GM21447 (cell line): Measurements from ENCODE around the gene RAD51B.

Experiments used
- ATAC-seq: cut with Tn5 transposase; IDR thresholded peaks from one replicate; pipeline ENCODE4 v1.9.1; 2021; ENCODE audit not compliant: unreplicated experiment

The RAD51B gene

DNA sequence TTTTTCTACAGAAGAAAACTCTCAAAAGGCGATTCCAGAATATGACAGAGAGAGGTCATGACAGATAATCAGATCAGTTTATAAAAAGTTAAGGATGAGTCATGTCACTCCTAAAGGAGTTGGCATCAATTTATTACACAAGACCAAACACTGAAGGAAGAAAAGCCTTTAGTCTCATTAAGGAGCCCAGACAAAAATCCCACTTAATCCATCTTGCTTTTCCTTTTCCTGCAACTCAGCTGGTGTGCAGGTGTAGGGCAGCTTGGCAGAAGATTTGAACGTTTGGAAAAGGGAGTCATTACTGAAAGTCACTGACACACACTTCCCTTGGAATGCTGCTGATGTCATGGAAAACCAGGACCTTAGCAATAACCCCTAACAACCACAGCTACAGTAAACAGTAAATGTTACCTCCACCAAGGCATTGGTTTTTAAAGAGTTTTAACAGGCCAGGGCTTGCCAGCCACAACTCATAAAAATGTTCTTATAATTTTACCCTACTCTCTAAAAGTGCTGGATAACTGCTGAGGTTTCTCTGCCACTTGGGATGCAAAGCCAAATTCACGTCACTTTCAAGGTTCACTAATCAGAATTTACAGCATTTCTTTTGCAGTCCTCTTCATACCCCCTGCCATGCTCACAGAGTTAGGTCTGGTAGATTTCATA, 320.6 kb downstream of the RAD51B start:
- ATAC-seq = no peak

DNA sequence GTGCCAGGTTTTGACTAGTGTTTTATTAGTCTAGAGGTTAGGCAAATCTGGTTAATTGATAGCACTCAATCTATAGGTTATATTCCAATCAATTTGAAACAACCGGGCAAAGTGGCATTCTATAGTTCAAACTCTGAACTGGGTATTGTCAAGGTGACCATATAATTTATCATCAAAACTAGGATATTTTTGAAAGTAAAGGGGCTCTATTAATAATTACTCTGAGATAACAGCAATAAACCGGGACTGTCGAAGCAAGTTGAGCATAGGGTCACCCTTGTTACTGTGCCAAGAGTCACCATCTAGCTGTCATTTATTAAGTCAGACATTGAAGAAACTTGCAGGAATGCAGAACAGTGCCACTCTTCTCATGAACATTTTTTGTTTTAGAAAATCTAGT, 321.2 kb downstream of the RAD51B start:
- ATAC-seq = no peak

DNA sequence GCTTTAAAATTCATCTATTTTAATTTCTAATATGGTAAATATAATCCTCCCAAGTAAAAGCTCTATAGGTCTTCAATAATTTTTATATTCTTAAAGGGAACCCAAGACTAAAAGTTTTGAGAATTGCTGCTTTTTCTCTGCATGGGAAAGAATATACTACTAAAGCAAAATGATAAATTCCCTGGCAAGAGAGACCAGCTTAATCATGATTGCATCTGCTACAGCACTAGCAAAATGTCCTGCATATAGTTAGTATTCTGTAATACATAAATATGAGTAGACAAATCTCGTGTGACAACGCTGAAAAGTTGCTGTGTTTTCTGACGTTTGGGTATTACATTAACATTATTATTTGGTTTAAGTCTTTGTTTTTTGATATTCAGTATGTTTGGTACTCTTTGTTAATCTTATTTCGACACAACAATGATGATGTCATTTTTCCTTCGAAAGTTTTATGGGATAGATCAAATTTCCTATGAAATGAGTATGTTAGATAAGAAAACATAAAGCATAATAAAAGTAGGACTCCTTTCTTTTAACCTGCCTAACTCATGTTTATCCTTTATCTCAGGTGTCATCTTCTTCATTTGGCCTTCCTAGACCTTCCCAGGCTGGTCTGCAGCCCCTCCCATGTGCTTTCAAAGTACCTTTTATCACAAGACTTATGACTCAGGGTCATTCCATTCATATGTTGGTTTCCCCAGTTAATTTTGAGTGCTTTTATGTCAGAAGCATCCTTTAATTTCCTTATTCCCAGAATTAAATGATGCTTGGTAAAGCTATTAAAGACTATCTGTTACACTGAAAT, 321.9 kb downstream of the RAD51B start:
- no peak for ATAC-seq

DNA sequence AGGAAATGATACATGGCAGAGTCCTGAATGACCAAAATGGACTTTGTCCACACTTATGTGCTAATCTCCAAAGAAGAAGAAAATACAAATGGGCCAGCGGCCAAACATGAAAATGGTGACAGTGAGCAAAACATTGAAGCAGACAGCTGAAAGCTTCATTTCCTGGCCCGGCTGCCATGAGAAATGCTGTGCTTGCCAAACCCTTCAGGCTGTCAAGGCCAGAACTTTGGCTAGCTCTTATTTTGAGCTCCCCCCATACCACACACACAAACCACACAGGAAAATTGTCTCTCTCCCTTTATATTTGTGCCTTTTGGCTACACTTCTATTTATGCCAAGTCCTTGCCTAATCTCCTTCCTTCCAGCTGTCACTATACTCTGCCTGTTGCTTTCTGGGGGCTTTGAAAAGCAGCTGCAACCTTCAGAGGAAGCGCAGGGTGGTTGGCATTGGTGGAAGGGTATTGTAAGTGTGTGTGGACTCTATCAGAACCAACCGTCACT, 323.8 kb downstream of the RAD51B start:
- ATAC-seq = no peak

DNA sequence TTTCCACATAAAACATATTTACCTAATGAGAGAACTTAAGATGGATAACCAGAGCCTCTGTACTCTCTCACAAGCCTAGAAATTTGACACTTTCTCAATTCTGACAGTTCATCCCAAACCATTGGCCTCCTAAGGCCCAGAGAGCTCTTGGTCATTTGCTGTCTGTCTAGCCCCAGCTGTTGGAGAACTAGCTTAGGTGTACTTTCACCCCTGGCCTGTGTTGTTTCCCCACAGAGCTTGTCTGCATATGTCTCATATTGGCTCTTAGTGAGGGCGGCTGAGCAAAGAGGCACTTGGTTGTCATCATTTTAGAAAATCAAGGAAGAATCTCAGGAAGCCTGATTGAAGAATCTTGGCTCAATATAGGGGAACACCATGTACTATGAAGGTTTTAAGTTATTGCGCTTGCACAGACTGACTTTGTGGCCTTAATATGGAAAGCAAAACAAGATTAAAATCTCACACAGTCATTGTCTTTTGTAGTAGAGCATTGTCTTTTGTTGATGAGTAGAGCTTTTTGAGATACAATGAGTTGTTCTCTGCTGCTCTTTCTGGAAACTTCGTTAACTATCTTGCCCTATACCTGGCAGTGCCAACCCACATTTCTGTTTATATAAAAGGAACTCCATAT, 324.6 kb downstream of the RAD51B start:
- ATAC-seq = no peak

DNA sequence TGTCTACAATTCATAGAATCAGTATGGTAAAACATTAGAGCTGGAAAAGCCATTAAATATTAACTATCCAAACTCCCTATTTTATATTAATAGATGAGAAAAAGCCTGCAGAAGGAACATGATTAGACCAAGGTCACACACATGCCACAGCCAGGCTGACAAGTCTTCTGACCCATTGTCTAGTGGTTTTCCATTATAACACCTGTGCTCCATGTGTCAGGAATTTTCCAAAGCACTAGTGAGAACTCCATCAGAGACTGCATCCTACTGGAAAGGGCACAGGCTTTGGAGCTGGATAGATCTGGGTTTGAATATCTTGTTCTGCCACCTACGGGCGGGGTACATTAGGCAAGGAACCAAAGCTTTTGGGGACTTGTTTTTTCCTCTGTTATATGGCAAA, 325.5 kb downstream of the RAD51B start:
- no peak for ATAC-seq

DNA sequence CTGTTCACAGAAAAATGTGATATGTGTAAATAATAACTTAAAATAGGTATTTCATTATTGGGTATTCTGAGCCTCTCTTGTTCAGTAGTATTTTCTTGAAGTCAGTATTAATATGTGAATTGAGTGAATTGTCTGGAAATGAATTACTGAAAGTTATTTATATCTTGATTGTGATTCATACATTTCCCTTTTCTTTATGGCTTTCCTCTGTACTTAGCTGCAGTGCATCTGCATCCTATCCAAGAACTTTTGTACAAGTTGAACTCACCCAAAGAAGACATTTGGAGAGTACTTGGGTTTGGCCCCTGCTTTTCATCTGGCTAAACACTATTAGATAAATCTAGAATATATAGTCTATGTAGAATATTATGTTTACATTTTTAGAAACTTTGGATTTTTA, 326.0 kb downstream of the RAD51B start:
- no peak for ATAC-seq

DNA sequence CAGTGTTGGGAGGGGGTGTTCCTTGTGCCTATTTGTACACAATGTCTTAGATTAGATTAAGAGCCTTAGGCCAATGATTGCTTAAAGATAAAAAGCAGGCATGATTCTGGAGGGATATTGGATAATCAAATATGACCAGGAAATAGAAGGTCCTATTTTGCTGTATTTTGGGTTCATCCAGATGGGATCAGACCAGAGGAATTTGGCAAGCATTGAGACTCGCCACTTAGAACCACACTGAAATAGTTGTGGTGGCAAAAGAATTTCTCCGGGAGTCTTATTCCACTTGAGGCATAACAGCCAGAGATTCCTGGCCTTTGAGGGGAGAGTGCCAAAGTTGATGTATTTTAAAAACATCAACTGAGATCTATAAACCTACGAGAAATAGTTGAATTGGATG, 327.2 kb downstream of the RAD51B start:
- ATAC-seq = no peak

DNA sequence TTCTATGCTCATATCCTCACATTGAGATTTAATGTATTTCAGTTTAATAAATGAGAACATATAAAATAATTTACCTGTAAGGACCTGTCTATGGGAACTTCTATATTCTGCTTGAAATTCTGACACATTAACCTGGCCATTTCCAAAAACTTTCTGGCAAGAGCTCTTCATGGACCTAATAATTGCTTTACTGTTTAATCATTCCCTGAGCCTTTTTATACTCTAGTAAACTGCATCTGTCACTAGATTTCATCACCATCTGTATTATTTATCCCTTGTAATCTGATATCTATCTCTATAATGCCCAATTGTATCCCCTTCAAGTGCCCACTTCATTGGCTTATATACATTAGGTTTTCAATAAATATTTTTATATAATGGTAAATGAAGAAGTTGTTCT, 327.7 kb downstream of the RAD51B start:
- ATAC-seq = no peak

DNA sequence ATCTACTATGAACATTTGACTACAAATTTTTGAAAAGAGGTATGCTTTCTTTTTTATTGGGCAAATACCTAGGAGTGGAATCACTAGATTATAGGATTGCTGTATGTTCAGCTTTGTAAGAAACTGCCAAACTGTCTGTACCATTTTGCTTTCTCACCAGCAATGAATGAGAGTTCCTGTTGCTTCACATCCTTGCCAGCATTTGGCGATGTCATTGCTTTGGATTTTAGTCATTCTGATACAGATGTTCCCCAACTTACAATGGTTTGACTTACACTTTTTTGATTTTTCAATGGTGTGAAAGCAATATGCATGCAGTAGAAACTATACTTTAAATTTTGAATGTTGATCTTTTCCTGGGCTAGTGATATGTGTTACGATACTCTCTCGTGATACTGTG, 328.7 kb downstream of the RAD51B start:
- ATAC-seq = no peak

DNA sequence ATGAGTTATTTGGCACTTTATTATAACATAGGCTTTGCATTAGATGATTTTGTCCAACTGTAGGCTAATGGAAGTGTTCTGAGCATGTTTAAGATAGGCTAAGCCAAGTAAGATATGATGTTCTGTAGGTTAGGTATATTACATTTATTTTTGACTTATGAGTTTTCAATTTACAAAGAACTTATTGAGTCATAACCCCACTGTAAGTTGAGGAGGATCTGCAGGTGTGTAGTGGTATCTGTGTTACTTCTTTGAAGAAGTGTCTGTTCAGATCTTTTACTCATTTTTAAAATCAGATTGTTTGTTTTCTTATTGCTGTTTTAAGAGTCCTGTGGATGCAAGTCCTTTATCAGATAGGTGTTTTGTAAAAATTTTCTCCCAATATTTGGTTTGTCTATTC, 329.2 kb downstream of the RAD51B start:
- ATAC-seq = no peak

DNA sequence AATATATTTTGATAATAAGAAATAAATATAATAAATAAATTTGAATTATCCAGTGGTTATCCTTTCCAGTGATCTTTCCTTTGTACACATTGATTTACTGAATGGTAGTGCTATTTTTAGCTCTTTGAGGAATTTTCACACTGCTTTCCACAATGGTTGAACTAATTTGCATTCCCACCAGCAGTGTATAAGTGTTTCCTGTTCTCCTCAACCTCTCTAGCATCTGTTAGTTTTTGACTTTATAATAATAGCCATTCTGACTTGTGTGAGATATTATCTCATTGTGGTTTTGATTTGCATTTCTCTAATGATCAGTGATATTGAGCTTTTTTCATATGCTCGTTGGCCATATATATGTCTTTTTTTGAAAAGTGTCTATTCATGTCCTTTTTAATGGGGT, 333.7 kb downstream of the RAD51B start:
- ATAC-seq = no peak

DNA sequence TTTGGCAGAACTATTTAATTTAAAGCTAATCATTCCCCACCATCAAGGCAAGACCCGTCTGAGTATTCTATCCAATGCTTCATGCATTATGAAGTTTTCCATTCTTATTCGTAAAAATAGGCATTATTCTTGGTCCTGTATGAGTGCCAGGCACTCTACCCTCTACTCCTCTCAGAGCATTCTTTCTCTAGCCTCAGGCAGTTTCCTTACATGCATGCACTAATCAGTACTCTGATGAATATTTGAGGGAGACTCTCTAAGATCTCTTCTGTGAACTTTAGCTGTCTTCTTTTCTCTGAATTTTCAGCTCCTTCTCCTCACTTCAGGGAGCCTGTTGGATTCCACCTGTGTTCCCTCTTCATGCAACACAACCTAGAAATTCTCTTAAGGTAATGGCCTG, 334.7 kb downstream of the RAD51B start:
- ATAC-seq = no peak

DNA sequence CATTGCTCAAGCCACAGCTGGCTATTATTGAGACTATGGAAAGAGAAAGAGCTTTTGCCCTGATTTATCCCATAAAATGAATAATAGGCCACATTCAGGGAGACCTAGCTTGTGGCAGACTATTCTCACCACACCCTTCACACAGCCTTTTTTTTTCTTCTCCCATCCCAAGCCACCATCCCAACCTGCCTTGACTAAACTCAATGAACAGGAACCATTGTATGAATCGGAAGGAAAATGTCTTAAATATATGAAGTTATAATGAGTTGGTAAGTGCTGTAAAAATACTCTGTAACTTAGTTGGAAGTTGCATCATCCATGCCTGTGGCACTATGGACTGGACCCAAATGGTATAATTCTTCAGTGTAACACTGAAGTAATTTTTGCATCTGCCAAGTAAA, 338.4 kb downstream of the RAD51B start:
- no peak for ATAC-seq

DNA sequence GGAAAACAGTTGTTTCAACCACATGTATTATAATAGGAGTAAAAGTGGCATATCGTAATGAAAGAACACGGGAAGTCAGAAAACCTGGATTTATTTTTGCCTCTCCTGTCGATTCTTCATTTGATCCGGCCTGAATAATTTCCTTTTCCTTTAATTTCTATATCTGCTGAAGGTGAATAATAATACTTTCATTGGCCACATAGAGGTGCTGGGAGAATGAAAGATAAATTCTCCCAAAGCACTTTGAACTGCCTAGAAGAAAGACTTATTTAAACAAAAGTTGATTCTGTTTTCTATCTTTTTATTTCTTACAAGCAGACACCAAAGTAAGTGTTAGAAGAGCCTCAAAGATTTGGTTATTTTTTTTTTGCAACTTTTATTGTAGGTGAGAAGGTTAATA, 339.1 kb downstream of the RAD51B start:
- ATAC-seq = no peak

DNA sequence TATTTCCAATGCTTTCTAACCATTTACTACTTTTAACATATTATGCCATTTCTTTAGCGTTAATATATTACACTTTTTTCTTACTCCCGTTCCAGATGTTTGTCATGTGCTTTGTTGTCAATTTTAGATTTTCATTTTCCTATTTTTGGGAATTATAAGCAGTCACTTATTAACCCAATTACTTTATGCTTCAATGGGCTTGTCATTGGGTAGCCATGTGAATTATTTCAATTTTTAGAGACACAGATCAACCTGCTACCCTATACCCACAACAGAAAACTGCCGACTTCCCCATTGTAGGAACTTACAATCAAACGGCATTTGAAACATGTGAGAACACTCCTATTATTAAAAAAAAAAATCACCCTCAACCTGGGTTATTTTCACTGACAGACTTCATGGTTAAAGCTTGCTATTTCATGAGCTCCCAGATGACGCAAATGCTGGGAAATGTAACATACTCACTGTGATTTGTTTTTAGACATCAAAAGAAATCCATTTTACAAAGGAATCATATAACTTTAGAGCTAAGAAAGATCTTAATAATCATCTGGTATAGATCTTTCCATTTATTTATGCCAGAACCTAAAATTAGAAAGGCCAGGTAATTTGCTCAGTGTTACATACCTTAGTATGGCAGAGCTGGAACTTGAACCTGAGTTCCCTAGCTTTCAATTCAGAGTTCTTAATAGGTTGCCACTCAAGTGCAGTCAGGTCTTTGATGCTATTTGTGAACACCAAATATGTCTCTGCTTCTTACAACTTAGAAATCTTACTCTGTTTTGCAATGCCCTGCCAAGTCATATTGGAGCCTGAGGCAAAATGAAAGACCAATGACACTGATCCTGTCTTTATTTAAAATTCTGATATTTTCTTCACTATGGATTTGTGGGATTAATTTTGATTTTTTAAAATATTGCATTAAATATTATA, 340.4 kb downstream of the RAD51B start:
- ATAC-seq = no peak

DNA sequence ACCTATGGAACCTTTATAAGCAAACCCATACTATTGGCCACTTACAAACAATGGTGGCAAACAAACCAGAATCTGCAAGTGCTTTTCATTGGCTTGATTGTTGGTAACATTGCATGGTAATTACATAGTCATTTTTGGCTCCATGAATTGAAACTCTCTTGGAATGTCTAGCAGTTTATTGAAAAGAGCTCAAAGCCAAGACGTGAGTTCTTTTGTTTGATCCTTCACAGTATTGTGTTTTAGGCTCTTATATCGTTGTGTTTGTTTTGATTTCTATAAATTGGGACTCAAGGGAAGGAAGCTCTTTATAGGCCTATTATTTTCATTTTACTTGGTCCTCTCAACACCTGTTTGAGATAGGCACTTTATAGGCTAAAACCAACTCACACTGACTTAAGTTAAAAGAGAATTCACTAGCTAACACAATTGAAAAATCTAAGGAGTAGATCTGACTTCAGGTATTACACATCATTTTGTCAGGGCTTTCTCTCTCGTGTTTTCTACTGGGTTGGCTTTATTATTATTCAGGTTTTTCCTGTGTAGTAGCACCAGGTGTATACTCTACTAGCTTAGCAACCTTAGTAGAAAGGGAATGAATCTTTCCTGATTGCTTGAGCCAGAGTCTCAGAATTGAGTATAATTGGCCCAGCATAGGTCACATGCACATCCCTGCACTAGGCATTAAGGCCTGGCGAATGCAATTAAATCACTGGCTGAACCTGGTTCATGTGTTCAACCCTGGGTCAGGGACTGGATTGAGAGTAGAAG, 341.4 kb downstream of the RAD51B start:
- ATAC-seq = no peak

DNA sequence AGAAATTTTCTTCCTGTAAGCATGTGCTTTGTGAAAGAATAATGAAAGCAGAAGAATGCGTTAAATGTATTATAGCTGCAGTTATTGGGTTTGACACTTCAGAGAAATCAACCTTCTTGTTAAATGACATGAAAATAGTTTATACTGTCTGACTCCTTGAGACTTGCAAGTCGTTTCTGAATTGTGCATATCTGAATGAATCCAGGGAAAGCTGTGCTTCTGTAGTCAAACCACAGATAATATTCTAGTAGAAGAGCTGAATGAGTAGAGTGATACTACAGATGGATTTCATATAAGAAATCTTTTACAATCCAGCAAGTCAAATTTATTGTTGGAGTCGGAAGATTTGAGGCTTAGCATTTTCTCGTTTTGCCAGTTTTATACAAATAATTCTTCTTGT, 343.3 kb downstream of the RAD51B start:
- ATAC-seq = no peak

DNA sequence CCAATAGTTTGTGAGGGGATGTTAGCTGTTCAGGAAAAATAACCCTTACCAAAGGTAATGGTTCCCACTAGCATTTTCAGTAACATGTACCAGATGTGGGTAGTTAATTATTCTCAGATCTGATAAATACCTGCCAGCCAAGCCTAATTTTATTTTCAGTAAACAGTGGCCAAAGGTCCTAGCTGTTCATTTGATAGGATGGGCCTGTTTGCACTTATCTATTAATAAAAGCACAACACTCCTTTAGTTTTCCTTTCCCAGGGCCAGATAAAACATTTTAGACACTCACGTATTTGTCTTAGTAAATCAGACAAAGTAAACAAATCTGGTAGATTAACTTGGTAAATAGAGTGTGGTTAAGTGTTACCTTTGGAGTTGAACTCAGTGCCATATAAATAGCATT, 345.1 kb downstream of the RAD51B start:
- ATAC-seq = no peak

DNA sequence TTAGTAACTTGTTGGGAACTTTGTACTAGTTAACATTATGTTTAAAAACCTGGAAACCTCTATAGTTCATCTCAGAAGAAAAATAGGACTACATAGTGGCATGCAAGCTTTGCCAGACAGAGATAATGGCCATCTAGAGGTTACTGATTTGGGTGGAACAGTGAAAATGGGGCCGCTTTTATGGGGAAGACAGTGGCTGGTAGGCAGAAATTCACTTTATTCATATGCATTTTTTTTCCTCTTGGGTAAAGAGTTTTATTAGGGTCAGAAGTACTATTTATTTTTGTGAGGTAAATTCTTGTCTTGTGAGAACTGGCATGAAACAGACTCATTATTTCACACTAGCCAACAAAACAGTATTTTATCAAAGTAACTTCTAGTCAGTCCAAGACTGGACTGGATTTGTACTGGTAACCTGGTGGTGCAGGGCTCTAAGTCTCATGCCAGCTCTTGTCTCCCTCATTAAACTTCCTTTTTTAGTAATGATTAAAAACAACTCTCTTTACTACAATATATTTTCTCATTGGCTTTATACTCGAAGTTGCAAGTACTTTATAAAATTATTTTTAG, 345.8 kb downstream of the RAD51B start:
- ATAC-seq = no peak
